Natural killer cell (primary cell): Measurements from ENCODE around the gene CCDC102A. TPM values are rescaled to one million over a fixed set of nuclear protein-coding genes. Genes with fewer than 3 reads are reported as not detected.

Source experiments
- ATAC-seq, 3 donors: fragments of 150-1000 bp in 2 of 3; fragments of 200-7000 bp in 1 of 3; cut with Tn5 transposase; 1 replicate in 1 of 3; 2 replicates in 2 of 3; pipeline ENCODE4 v1.10.0; 2021; ENCODE audit warnings: mild to moderate bottlenecking in 2 of 3, moderate library complexity in 2 of 3
- DNase-seq, 2 donors: peaks; one replicate each; pipeline versions ENCODE4 v3.0.0 to v3.0.0-alpha.2; 2013 to 2021; ENCODE audit warnings: mixed read lengths in 1 of 2
- H3K27ac ChIP-seq: one replicate; pipeline ENCODE4 v1.5.1; 2013; ENCODE audit warnings: mild to moderate bottlenecking, low read length
- H3K27me3 ChIP-seq: one replicate; pipeline ENCODE4 v1.6.1; 2013; ENCODE audit warnings: low read length; ENCODE audit not compliant: control insufficient read depth, insufficient read depth
- H3K36me3 ChIP-seq: one replicate; pipeline ENCODE4 v1.6.1; 2013; ENCODE audit warnings: low read length; ENCODE audit not compliant: control insufficient read depth, insufficient read depth
- H3K4me1 ChIP-seq: one replicate; pipeline ENCODE4 v1.6.1; 2013; ENCODE audit warnings: low read length; ENCODE audit not compliant: control insufficient read depth, insufficient read depth
- H3K4me3 ChIP-seq: one replicate; pipeline ENCODE4 v1.5.1; 2013; ENCODE audit warnings: low read length
- H3K9me3 ChIP-seq: one replicate; pipeline ENCODE4 v1.6.1; 2013; ENCODE audit warnings: low read length; ENCODE audit not compliant: control insufficient read depth, insufficient read depth
- H3K27ac Mint-ChIP-seq, 2 donors: one replicate each; pipeline ENCODE4 v1.8.0; 2022; ENCODE audit warnings: mild to moderate bottlenecking in 2 of 2, mixed read lengths in 2 of 2, moderate library complexity in 1 of 2
- H3K27me3 Mint-ChIP-seq, 2 donors: one replicate each; pipeline ENCODE4 v1.8.0; 2022; ENCODE audit warnings: low read depth in 2 of 2, mixed read lengths in 2 of 2
- H3K36me3 Mint-ChIP-seq: one replicate; pipeline ENCODE4 v1.8.0; 2022; ENCODE audit warnings: mixed read lengths
- H3K4me1 Mint-ChIP-seq, 2 donors: one replicate each; pipeline ENCODE4 v1.8.0; 2022; ENCODE audit warnings: mixed read lengths in 2 of 2
- H3K4me3 Mint-ChIP-seq: one replicate; pipeline ENCODE4 v1.8.0; 2022; ENCODE audit warnings: mild to moderate bottlenecking, moderate library complexity, mixed read lengths
- H3K9me3 Mint-ChIP-seq, 2 donors: one replicate each; pipeline ENCODE4 v1.8.0; 2022; ENCODE audit warnings: mixed read lengths in 2 of 2
- WGBS: methylation state at CpG from one replicate; pipeline ENCODE4 v1.1.7; 2013; ENCODE audit warnings: missing lambda C conversion rate; ENCODE audit not compliant: insufficient coverage; 5-methylcytosine and 5-hydroxymethylcytosine counted together
- intact Hi-C: fragments of 100-400 bp; cut with micrococcal nuclease; formaldehyde crosslinking; loops from one replicate; pipeline ENCODE4 v1.14.2; 2022
- total RNA-seq, 4 donors: library from RNA; stranded (reverse); fragments of 120-200 nt in 1 of 4; gene quantifications; one replicate each; pipeline versions ENCODE4 v1.2.3 to v1.2.4, GENCODE V29; 2013 to 2022
- TF ChIP-seq, protein P1 (sequence below): fragments of 200-600 bp; IDR thresholded peaks from one replicate; pipeline ENCODE4 v1.8.0; 2022; ENCODE audit warnings: antibody characterized with exemption

The CCDC102A gene
- total RNA-seq, 3 donors from 2014 or later (not counting 1 experiment from before 2014, with no cell fraction given): 15.5 to 24.4 (median 17.1) TPM

- peaks cover 71% of the 10 kb centered on the region for H3K4me1 ChIP-seq
- no peaks in the 10 kb centered on the region for H3K27me3 ChIP-seq
- DNase-seq (no peak), ATAC-seq (peak; percentile 14 to 30 (median 24))
- WGBS: 61% methylated on average over 13 of the region's 14 CpGs
- intact Hi-C loops: loop anchor here (5.0 kb wide), 3 partner anchors 63 to 227 kb away; no protein-coding TSS in a partner anchor
- Mint-ChIP-seq H3K4me3 (peak overlapping the region; percentile 92), H3K9me3 (no peaks in the 10 kb centered on the region), H3K4me1 (peaks cover 55% of the 10 kb centered on the region in 2 donors), H3K27ac (peak overlapping the region; percentile 99), H3K36me3 (no peaks in the 10 kb centered on the region), H3K27me3 (no peaks in the 10 kb centered on the region)
- TF ChIP-seq, protein P1, sequence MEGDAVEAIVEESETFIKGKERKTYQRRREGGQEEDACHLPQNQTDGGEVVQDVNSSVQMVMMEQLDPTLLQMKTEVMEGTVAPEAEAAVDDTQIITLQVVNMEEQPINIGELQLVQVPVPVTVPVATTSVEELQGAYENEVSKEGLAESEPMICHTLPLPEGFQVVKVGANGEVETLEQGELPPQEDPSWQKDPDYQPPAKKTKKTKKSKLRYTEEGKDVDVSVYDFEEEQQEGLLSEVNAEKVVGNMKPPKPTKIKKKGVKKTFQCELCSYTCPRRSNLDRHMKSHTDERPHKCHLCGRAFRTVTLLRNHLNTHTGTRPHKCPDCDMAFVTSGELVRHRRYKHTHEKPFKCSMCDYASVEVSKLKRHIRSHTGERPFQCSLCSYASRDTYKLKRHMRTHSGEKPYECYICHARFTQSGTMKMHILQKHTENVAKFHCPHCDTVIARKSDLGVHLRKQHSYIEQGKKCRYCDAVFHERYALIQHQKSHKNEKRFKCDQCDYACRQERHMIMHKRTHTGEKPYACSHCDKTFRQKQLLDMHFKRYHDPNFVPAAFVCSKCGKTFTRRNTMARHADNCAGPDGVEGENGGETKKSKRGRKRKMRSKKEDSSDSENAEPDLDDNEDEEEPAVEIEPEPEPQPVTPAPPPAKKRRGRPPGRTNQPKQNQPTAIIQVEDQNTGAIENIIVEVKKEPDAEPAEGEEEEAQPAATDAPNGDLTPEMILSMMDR: no peak
- no peaks in the 10 kb centered on the region for H3K9me3 ChIP-seq
- peaks cover 7% of the 10 kb centered on the region for H3K36me3 ChIP-seq
- H3K27ac ChIP-seq: peak overlapping the region; percentile 92
- H3K4me3 ChIP-seq: no peak overlapping the region
Measured at GRCh38 chr16:57529391-57530103, 6.8 kb downstream of the CCDC102A start.

GRCh38 chr16:57528499-57529390 lies 7.6 kb downstream of the CCDC102A start:
- 96% methylated on average over 126 of the region's 126 CpGs for WGBS
- H3K4me3 ChIP-seq: no peak overlapping the region
- DNase-seq: no peak
- ATAC-seq: no peak
- peaks cover 63% of the 10 kb centered on the region for H3K4me1 ChIP-seq
- TF ChIP-seq, protein P1: no peak
- intact Hi-C loops: no loop called here
- peaks cover 47% of the 10 kb centered on the region in 2 donors for H3K4me1 Mint-ChIP-seq
- H3K4me3 Mint-ChIP-seq: peak overlapping the region; percentile 45
- H3K27me3 Mint-ChIP-seq: no peaks in the 10 kb centered on the region
- H3K36me3 Mint-ChIP-seq: no peaks in the 10 kb centered on the region
- no peaks in the 10 kb centered on the region for H3K27me3 ChIP-seq
- H3K27ac ChIP-seq: peak overlapping the region; percentile 92
- H3K36me3 ChIP-seq: peaks cover 7% of the 10 kb centered on the region
- H3K9me3 Mint-ChIP-seq: no peaks in the 10 kb centered on the region
- H3K9me3 ChIP-seq: no peaks in the 10 kb centered on the region
- peak overlapping the region; percentile 99 for H3K27ac Mint-ChIP-seq

GRCh38 chr16:57527610-57528360 lies 8.6 kb downstream of the CCDC102A start:
- TF ChIP-seq, protein P1: no peak
- H3K27me3 Mint-ChIP-seq: no peaks in the 10 kb centered on the region
- intact Hi-C loops: no loop called here
- no peaks in the 10 kb centered on the region for H3K9me3 ChIP-seq
- no peak for ATAC-seq
- no peaks in the 10 kb centered on the region for H3K27me3 ChIP-seq
- WGBS: 92% methylated on average over 19 of the region's 19 CpGs
- H3K4me1 Mint-ChIP-seq: peaks cover 42 to 43% of the 10 kb centered on the region in 2 donors
- H3K4me1 ChIP-seq: peaks cover 62% of the 10 kb centered on the region
- H3K4me3 Mint-ChIP-seq: no peak overlapping the region
- no peaks in the 10 kb centered on the region for H3K9me3 Mint-ChIP-seq
- H3K27ac Mint-ChIP-seq: peak overlapping the region; percentile 60 to 68
- no peak for DNase-seq
- no peak overlapping the region for H3K27ac ChIP-seq
- no peak overlapping the region for H3K4me3 ChIP-seq
- no peaks in the 10 kb centered on the region for H3K36me3 Mint-ChIP-seq
- peaks cover 7% of the 10 kb centered on the region for H3K36me3 ChIP-seq
